WTC11 (cell line): Measurements from ENCODE around the gene KBTBD13. TPM values are rescaled to one million over a fixed set of nuclear protein-coding genes. Genes with fewer than 3 reads are reported as not detected.

Experiments
- ATAC-seq: fragments of 200-7000 bp; cut with Tn5 transposase; 2 replicates; pipeline ENCODE4 v1.10.0; 2021; ENCODE audit warnings: mild to moderate bottlenecking, moderate library complexity
- CTCF ChIA-PET: fragments of 300-600 bp; sonication (Branson Sonifier 250); formaldehyde crosslinking; loops from one replicate; lab custom pipeline; 2021; ENCODE audit warnings: antibody characterized with exemption; lab: Charles Lee
- POLR2A ChIA-PET: fragments of 350-600 bp; sonication (Branson Sonifier 250); formaldehyde crosslinking; loops from one replicate; lab custom pipeline; 2021; ENCODE audit warnings: antibody characterized with exemption; lab: Charles Lee
- DNase-seq: peaks from one replicate; pipeline ENCODE4 v3.0.0; 2021; ENCODE audit warnings: low spot score
- H3K27ac Mint-ChIP-seq: 2 replicates; pipeline ENCODE4 v1.8.0; 2021; ENCODE audit warnings: mixed read lengths
- H3K27me3 Mint-ChIP-seq: 2 replicates; pipeline ENCODE4 v1.8.0; 2021; ENCODE audit warnings: low read depth, mild to moderate bottlenecking, moderate library complexity, mixed read lengths
- H3K36me3 Mint-ChIP-seq: 2 replicates; pipeline ENCODE4 v1.8.0; 2021; ENCODE audit warnings: mixed read lengths
- H3K4me1 Mint-ChIP-seq: 2 replicates; pipeline ENCODE4 v1.8.0; 2022; ENCODE audit warnings: mixed read lengths
- H3K4me3 Mint-ChIP-seq: 2 replicates; pipeline ENCODE4 v1.8.0; 2021; ENCODE audit warnings: mild to moderate bottlenecking, moderate library complexity, mixed read lengths
- H3K9me3 Mint-ChIP-seq: 2 replicates; pipeline ENCODE4 v1.8.0; 2021; ENCODE audit warnings: mixed read lengths
- ESRRA ChIP-seq: sonication (generic); formaldehyde crosslinking; IDR thresholded peaks from 2 replicates; pipeline ENCODE4 v1.8.1; 2022; ENCODE audit warnings: mild to moderate bottlenecking, missing genetic modification reagents, borderline replicate concordance
- FOXJ3 ChIP-seq: sonication (generic); formaldehyde crosslinking; IDR thresholded peaks from 2 replicates; pipeline ENCODE4 v1.9.0; 2021; ENCODE audit warnings: missing genetic modification reagents, mild to moderate bottlenecking, borderline replicate concordance
- GABPB1 ChIP-seq: sonication (generic); formaldehyde crosslinking; IDR thresholded peaks from 2 replicates; pipeline ENCODE4 v1.8.1; 2023; ENCODE audit warnings: mild to moderate bottlenecking, missing genetic modification reagents
- NFATC4 ChIP-seq: fragments of 250-450 bp; sonication (Bioruptor Pico); IDR thresholded peaks from 2 replicates; pipeline ENCODE4 v1.9.0; 2021; ENCODE audit warnings: mild to moderate bottlenecking
- NFYB ChIP-seq: sonication (generic); formaldehyde crosslinking; conservative IDR thresholded peaks from 2 replicates; pipeline ENCODE4 v1.8.0; 2022; ENCODE audit warnings: low read depth, missing genetic modification reagents
- NR3C1 ChIP-seq: sonication (generic); formaldehyde crosslinking; conservative IDR thresholded peaks from 2 replicates; pipeline ENCODE4 v1.8.1; 2023; ENCODE audit warnings: low read depth, mild to moderate bottlenecking, missing genetic modification reagents
- OVOL2 ChIP-seq: fragments of 250-450 bp; sonication (Bioruptor Pico); IDR thresholded peaks from 2 replicates; pipeline ENCODE4 v1.9.0; 2021; ENCODE audit warnings: mild to moderate bottlenecking, borderline replicate concordance
- PRRX2 ChIP-seq: fragments of 250-450 bp; sonication (Bioruptor Pico); IDR thresholded peaks from 2 replicates; pipeline ENCODE4 v1.8.0; 2021; ENCODE audit warnings: mild to moderate bottlenecking
- SMAD4 ChIP-seq: sonication (generic); formaldehyde crosslinking; IDR thresholded peaks from 2 replicates; pipeline ENCODE4 v1.8.0; 2022; ENCODE audit warnings: mild to moderate bottlenecking, missing genetic modification reagents
- SOX15 ChIP-seq: fragments of 250-450 bp; sonication (Bioruptor Pico); IDR thresholded peaks from 2 replicates; pipeline ENCODE4 v1.9.0; 2021; ENCODE audit warnings: mild to moderate bottlenecking
- TEAD1 ChIP-seq: sonication (generic); formaldehyde crosslinking; IDR thresholded peaks from 2 replicates; pipeline ENCODE4 v1.8.0; 2022; ENCODE audit warnings: mild to moderate bottlenecking, missing genetic modification reagents
- TP53 ChIP-seq: sonication (generic); formaldehyde crosslinking; IDR thresholded peaks from 2 replicates; pipeline ENCODE4 v1.8.1; 2023; ENCODE audit warnings: mild to moderate bottlenecking, missing genetic modification reagents
- ZBTB21 ChIP-seq: sonication (generic); formaldehyde crosslinking; IDR thresholded peaks from 2 replicates; pipeline ENCODE4 v1.8.1; 2023; ENCODE audit warnings: mild to moderate bottlenecking, missing genetic modification reagents, borderline replicate concordance
- ZNF138 ChIP-seq: sonication (generic); formaldehyde crosslinking; conservative IDR thresholded peaks from 2 replicates; pipeline ENCODE4 v1.8.1; 2022; ENCODE audit warnings: mild to moderate bottlenecking, moderate library complexity, missing genetic modification reagents
- ZNF232 ChIP-seq: sonication (generic); formaldehyde crosslinking; IDR thresholded peaks from 2 replicates; pipeline ENCODE4 v1.8.0; 2022; ENCODE audit warnings: mild to moderate bottlenecking, missing genetic modification reagents
- ZNF317 ChIP-seq: sonication (generic); formaldehyde crosslinking; IDR thresholded peaks from 2 replicates; pipeline ENCODE4 v1.8.1; 2023; ENCODE audit warnings: low read depth, mild to moderate bottlenecking, moderate library complexity, missing genetic modification reagents, borderline replicate concordance
- ZNF423 ChIP-seq: fragments of 250-450 bp; sonication (Bioruptor Pico); IDR thresholded peaks from 2 replicates; pipeline ENCODE4 v2.1.2; 2022; ENCODE audit warnings: mild to moderate bottlenecking, moderate library complexity
- total RNA-seq: library from RNA; stranded (reverse); gene quantifications from 3 replicates; pipeline ENCODE4 v1.2.3, GENCODE V29; 2021
- TF ChIP-seq, protein P1 (sequence below): sonication (generic); formaldehyde crosslinking; IDR thresholded peaks from 2 replicates; pipeline ENCODE4 v1.8.0; 2022; ENCODE audit warnings: mild to moderate bottlenecking, missing genetic modification reagents
- TF ChIP-seq, protein P2 (sequence below): sonication (generic); formaldehyde crosslinking; IDR thresholded peaks from 2 replicates; pipeline ENCODE4 v1.8.1; 2023; ENCODE audit warnings: mild to moderate bottlenecking, missing genetic modification reagents, moderate library complexity
- TF ChIP-seq, protein P3 (sequence below): sonication (generic); formaldehyde crosslinking; IDR thresholded peaks from 2 replicates; pipeline ENCODE4 v1.8.0; 2023; ENCODE audit warnings: missing genetic modification reagents
- TF ChIP-seq, protein P4 (sequence below): sonication (generic); formaldehyde crosslinking; IDR thresholded peaks from 2 replicates; pipeline ENCODE4 v1.8.1; 2023; ENCODE audit warnings: mild to moderate bottlenecking, missing genetic modification reagents, moderate library complexity
- TF ChIP-seq, protein P5 (sequence below): sonication (generic); formaldehyde crosslinking; IDR thresholded peaks from 2 replicates; pipeline ENCODE4 v1.8.1; 2023; ENCODE audit warnings: mild to moderate bottlenecking, missing genetic modification reagents
- TF ChIP-seq, protein P6 (sequence below): sonication (generic); formaldehyde crosslinking; conservative IDR thresholded peaks from 2 replicates; pipeline ENCODE4 v1.8.1; 2022; ENCODE audit warnings: mild to moderate bottlenecking, missing genetic modification reagents

KBTBD13 gene
- total RNA-seq, 1 experiment from 2014 or later: not detected

DNA sequence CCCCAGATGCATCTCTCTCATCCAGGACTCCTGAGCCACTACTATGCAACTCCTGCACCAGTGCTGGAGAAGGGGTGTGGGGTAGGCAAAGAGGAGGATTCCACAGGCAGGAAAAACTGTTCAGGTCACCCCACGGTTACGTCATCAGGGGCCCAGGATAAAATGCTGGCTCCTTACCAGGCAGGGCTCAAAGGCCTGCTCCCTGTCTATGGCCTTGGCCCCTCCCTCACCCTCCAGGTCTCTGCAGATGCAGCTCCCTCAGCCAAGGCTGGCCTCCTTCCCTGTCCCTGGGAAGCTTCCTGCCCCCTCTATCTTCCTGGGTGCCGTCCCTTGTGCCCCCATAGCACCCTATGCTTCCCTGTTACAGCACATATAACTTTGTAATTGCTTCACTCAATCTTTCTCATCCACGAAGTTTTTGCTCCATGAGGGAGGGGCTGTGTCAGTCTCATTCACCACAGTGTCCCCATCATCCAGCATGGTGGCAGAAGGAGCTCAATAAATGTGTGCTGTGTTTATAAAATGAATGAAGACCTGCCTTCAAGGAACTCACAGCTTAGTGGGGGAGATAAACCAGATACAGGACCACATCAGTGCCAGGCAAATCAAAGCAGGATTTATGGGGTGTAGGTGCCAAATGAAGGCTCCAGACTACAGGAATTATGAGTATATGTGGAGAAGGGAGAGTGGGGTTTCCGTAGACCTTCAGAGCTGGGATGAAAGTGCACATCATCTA lies 18.6 kb downstream of the KBTBD13 start:
- no peaks in the 10 kb centered on the region for H3K9me3 Mint-ChIP-seq
- H3K4me3 Mint-ChIP-seq: no peak overlapping the region
- DNase-seq (no peak), ATAC-seq (no peak)
- no peaks in the 10 kb centered on the region for H3K4me1 Mint-ChIP-seq
- CTCF ChIA-PET: interaction anchor here (1.0 to 2.1 kb wide), 4 partner anchors 9 to 176 kb away, joined by 3 to 5 read pairs (median 4); no protein-coding TSS in a partner anchor
- TF ChIP-seq TEAD1 (no peak), ZNF423 (CRISPR knock-in tag) (no peak), TP53 (CRISPR knock-in tag) (no peak), ESRRA (CRISPR knock-in tag) (no peak)
- POLR2A ChIA-PET: no interaction called here
- H3K27me3 Mint-ChIP-seq: no peaks in the 10 kb centered on the region
- no peak overlapping the region for H3K27ac Mint-ChIP-seq
- no peaks in the 10 kb centered on the region for H3K36me3 Mint-ChIP-seq

DNA sequence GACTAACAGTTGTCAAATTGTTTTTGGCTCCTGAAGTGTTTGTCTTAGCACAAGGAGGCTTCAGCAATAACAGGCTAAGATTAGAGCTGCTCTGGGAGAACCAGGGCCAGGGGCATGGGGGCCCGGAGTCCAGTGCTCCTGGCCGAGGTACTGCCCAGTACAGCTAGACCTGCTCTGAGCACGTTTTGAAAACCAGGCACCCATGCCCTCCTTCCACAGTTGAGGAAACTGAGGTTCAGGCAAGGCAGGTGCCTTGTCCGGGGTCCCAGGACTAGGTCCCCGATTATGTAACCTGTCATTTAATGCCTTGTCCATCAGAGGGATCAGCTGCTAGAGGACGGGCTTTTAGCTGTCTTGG lies 19.2 kb downstream of the KBTBD13 start:
- Mint-ChIP-seq H3K9me3 (no peaks in the 10 kb centered on the region), H3K36me3 (no peaks in the 10 kb centered on the region), H3K4me1 (no peaks in the 10 kb centered on the region), H3K27ac (no peak overlapping the region), H3K4me3 (no peak overlapping the region), H3K27me3 (no peaks in the 10 kb centered on the region)
- ATAC-seq: no peak
- POLR2A ChIA-PET: no interaction called here
- TF ChIP-seq ZNF138 (CRISPR knock-in tag) (no peak), ZBTB21 (CRISPR knock-in tag) (no peak), NFATC4 (CRISPR knock-in tag) (no peak), SOX15 (CRISPR knock-in tag) (no peak), SMAD4 (CRISPR knock-in tag) (no peak), GABPB1 (no peak), FOXJ3 (CRISPR knock-in tag) (no peak), ZNF423 (CRISPR knock-in tag) (no peak), ZNF317 (CRISPR knock-in tag) (no peak), PRRX2 (CRISPR knock-in tag) (no peak), NFYB (CRISPR knock-in tag) (no peak), ZNF232 (CRISPR knock-in tag) (no peak), OVOL2 (CRISPR knock-in tag) (no peak), NR3C1 (CRISPR knock-in tag) (no peak)
- TF ChIP-seq, protein P1, sequence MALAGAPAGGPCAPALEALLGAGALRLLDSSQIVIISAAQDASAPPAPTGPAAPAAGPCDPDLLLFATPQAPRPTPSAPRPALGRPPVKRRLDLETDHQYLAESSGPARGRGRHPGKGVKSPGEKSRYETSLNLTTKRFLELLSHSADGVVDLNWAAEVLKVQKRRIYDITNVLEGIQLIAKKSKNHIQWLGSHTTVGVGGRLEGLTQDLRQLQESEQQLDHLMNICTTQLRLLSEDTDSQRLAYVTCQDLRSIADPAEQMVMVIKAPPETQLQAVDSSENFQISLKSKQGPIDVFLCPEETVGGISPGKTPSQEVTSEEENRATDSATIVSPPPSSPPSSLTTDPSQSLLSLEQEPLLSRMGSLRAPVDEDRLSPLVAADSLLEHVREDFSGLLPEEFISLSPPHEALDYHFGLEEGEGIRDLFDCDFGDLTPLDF (CRISPR knock-in tag): no peak
- TF ChIP-seq, protein P2, sequence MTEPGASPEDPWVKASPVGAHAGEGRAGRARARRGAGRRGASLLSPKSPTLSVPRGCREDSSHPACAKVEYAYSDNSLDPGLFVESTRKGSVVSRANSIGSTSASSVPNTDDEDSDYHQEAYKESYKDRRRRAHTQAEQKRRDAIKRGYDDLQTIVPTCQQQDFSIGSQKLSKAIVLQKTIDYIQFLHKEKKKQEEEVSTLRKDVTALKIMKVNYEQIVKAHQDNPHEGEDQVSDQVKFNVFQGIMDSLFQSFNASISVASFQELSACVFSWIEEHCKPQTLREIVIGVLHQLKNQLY (CRISPR knock-in tag): no peak
- TF ChIP-seq, protein P3, sequence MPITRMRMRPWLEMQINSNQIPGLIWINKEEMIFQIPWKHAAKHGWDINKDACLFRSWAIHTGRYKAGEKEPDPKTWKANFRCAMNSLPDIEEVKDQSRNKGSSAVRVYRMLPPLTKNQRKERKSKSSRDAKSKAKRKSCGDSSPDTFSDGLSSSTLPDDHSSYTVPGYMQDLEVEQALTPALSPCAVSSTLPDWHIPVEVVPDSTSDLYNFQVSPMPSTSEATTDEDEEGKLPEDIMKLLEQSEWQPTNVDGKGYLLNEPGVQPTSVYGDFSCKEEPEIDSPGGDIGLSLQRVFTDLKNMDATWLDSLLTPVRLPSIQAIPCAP (CRISPR knock-in tag): no peak
- TF ChIP-seq, protein P4, sequence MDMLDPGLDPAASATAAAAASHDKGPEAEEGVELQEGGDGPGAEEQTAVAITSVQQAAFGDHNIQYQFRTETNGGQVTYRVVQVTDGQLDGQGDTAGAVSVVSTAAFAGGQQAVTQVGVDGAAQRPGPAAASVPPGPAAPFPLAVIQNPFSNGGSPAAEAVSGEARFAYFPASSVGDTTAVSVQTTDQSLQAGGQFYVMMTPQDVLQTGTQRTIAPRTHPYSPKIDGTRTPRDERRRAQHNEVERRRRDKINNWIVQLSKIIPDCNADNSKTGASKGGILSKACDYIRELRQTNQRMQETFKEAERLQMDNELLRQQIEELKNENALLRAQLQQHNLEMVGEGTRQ (CRISPR knock-in tag): no peak
- TF ChIP-seq, protein P5, sequence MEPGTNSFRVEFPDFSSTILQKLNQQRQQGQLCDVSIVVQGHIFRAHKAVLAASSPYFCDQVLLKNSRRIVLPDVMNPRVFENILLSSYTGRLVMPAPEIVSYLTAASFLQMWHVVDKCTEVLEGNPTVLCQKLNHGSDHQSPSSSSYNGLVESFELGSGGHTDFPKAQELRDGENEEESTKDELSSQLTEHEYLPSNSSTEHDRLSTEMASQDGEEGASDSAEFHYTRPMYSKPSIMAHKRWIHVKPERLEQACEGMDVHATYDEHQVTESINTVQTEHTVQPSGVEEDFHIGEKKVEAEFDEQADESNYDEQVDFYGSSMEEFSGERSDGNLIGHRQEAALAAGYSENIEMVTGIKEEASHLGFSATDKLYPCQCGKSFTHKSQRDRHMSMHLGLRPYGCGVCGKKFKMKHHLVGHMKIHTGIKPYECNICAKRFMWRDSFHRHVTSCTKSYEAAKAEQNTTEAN: no peak
- TF ChIP-seq, protein P6, sequence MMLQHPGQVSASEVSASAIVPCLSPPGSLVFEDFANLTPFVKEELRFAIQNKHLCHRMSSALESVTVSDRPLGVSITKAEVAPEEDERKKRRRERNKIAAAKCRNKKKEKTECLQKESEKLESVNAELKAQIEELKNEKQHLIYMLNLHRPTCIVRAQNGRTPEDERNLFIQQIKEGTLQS (CRISPR knock-in tag): no peak
- TF ChIP-seq, all 79 proteins: peak for 0
- no peak for DNase-seq
- CTCF ChIA-PET: interaction anchor here (1.0 to 2.1 kb wide), 4 partner anchors 9 to 175 kb away, joined by 3 to 5 read pairs (median 4); no protein-coding TSS in a partner anchor
